OCI-LY7 (cell line): ENCODE results near the gene GPD2. TPM values are rescaled to one million over a fixed set of nuclear protein-coding genes. Genes with fewer than 3 reads are reported as not detected.

Experiments used
- BruUV-seq: library from RNA; stranded (reverse); fragments of 400-500 nt; replicated peaks from 2 replicates; lab custom pipeline; 2021; lab: Mats Ljungman, UMichigan
- CTCF ChIA-PET: fragments of 300-600 bp; sonication (Branson Sonifier 250); formaldehyde crosslinking; loops from one replicate; lab custom pipeline; 2022; ENCODE audit warnings: antibody characterized with exemption; ENCODE audit not compliant: unreplicated experiment; lab: Charles Lee
- POLR2A ChIA-PET: fragments of 300-600 bp; sonication (Branson Sonifier 250); formaldehyde crosslinking; loops from one replicate; lab custom pipeline; 2022; ENCODE audit warnings: antibody characterized with exemption; lab: Charles Lee
- DNase-seq: peaks from one replicate; pipeline ENCODE4 v3.0.0-alpha.2; 2015; ENCODE audit warnings: low spot score
- H2AFZ ChIP-seq: fragments of 200-600 bp; sonication (generic), shearing (Covaris generic); 2 replicates; pipeline ENCODE4 v1.6.1; 2014; ENCODE audit warnings: mild to moderate bottlenecking, antibody characterized with exemption, low read length, moderate library complexity
- H3K27ac ChIP-seq: fragments of 200-600 bp; sonication (generic); 2 replicates; pipeline ENCODE4 v1.5.1; 2014; ENCODE audit warnings: mixed run types, low read depth, mild to moderate bottlenecking, moderate library complexity, low read length, inconsistent platforms; ENCODE audit not compliant: poor library complexity, severe bottlenecking
- H3K36me3 ChIP-seq: fragments of 200-600 bp; sonication (generic); 2 replicates; pipeline ENCODE4 v1.6.1; 2014; ENCODE audit warnings: mild to moderate bottlenecking, antibody characterized with exemption, low read length, moderate library complexity, mixed read lengths; ENCODE audit not compliant: insufficient read depth
- H3K4me1 ChIP-seq: fragments of 200-600 bp; sonication (generic); 2 replicates; pipeline ENCODE4 v1.5.1; 2014; ENCODE audit warnings: mild to moderate bottlenecking, low read length; ENCODE audit not compliant: insufficient read depth, poor library complexity, severe bottlenecking
- H3K4me2 ChIP-seq: fragments of 200-600 bp; sonication (generic); 2 replicates; pipeline ENCODE4 v1.6.1; 2014; ENCODE audit warnings: mild to moderate bottlenecking, low read length
- H3K4me3 ChIP-seq: fragments of 200-600 bp; sonication (generic); 2 replicates; pipeline ENCODE4 v1.5.1; 2014; ENCODE audit warnings: mild to moderate bottlenecking, low read depth, low read length; ENCODE audit not compliant: poor library complexity, severe bottlenecking
- H3K79me2 ChIP-seq: fragments of 200-600 bp; sonication (generic); 2 replicates; pipeline ENCODE4 v1.6.1; 2016; ENCODE audit warnings: low read depth, mild to moderate bottlenecking, low read length, moderate library complexity, mixed read lengths; ENCODE audit not compliant: insufficient read depth
- H3K9me2 ChIP-seq: fragments of 200-600 bp; sonication (generic); 2 replicates; pipeline ENCODE4 v1.6.1; 2016; ENCODE audit warnings: mild to moderate bottlenecking, low read length, mixed read lengths; ENCODE audit not compliant: insufficient read depth
- H3K9me3 ChIP-seq: fragments of 200-600 bp; sonication (generic); 2 replicates; pipeline ENCODE4 v1.6.1; 2014; ENCODE audit warnings: mild to moderate bottlenecking, mixed run types, low read length, mixed read lengths
- H4K20me1 ChIP-seq: fragments of 200-600 bp; sonication (generic); 2 replicates; pipeline ENCODE4 v1.6.1; 2014; ENCODE audit warnings: mild to moderate bottlenecking, antibody characterized with exemption, low read length, moderate library complexity, mixed read lengths; ENCODE audit not compliant: insufficient read depth
- EZH2phosphoT487 ChIP-seq: fragments of 200-600 bp; sonication (generic); IDR thresholded peaks from 2 replicates; pipeline ENCODE4 v1.6.1; 2018; ENCODE audit warnings: low read depth, borderline replicate concordance, mild to moderate bottlenecking, mixed run types, antibody characterized with exemption, low read length, moderate library complexity, mixed read lengths
- intact Hi-C: fragments of 100-400 bp; cut with micrococcal nuclease; formaldehyde crosslinking; loops from one replicate; pipeline ENCODE4 v1.10.0; 2022; ENCODE audit not compliant: unreplicated experiment
- total RNA-seq, 2 experiments: library from RNA; depleted of rRNA in 1 of 2; stranded (reverse); fragments of >200 nt in 1 of 2; shearing (Covaris generic) in 1 of 2; gene quantifications; 2 replicates each; pipeline ENCODE4 v1.2.3, GENCODE V29; 2014 to 2022
- TF ChIP-seq, protein P1 (sequence below): fragments of 200-600 bp; sonication (generic); conservative IDR thresholded peaks from 2 replicates; pipeline ENCODE4 v1.5.1; 2014; ENCODE audit warnings: mild to moderate bottlenecking, antibody characterized with exemption, low read length, moderate library complexity, mixed read lengths

Gene GPD2
- total RNA-seq, 2 experiments from 2014 or later, result 6.6 to 20.2 TPM

DNA sequence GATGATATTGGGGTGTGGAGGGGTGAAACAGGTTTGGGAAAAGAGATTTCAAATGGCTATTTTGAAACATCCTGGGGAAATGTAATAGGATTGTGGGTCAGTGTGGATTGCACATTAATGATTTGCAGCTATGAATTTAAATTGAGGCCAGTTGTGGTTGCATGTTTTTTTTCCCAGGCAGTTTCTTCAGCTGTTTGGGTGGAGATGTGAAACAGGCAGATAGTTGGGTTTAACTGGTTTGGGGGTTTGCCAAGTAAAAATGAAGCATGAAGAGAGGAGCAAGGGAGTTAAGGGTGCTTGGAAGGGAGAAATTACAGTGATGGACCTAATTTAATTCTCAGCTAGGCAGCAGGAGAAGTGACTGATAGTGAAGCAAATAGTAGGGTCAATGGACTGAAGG is 16.8 kb downstream of the GPD2 start:
- ChIA-PET POLR2A (no interaction called here), CTCF (no interaction called here)
- H3K27ac ChIP-seq, result no peak overlapping the region
- no peak overlapping the region for H3K4me3 ChIP-seq
- H4K20me1 ChIP-seq, result no peaks in the 10 kb centered on the region
- no peak overlapping the region for H2AFZ ChIP-seq
- no TSS peak for BruUV-seq
- no peaks in the 10 kb centered on the region for H3K9me3 ChIP-seq
- no peaks in the 10 kb centered on the region for H3K36me3 ChIP-seq
- H3K4me2 ChIP-seq, result no peak overlapping the region
- intact Hi-C loops, result no loop called here
- peaks cover 4% of the 10 kb centered on the region for H3K4me1 ChIP-seq
- no peak for DNase-seq
- TF ChIP-seq, protein P1, sequence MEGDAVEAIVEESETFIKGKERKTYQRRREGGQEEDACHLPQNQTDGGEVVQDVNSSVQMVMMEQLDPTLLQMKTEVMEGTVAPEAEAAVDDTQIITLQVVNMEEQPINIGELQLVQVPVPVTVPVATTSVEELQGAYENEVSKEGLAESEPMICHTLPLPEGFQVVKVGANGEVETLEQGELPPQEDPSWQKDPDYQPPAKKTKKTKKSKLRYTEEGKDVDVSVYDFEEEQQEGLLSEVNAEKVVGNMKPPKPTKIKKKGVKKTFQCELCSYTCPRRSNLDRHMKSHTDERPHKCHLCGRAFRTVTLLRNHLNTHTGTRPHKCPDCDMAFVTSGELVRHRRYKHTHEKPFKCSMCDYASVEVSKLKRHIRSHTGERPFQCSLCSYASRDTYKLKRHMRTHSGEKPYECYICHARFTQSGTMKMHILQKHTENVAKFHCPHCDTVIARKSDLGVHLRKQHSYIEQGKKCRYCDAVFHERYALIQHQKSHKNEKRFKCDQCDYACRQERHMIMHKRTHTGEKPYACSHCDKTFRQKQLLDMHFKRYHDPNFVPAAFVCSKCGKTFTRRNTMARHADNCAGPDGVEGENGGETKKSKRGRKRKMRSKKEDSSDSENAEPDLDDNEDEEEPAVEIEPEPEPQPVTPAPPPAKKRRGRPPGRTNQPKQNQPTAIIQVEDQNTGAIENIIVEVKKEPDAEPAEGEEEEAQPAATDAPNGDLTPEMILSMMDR, result no peak
- no peak for TF ChIP-seq EZH2phosphoT487
- no peaks in the 10 kb centered on the region for H3K9me2 ChIP-seq
- no peaks in the 10 kb centered on the region for H3K79me2 ChIP-seq

DNA sequence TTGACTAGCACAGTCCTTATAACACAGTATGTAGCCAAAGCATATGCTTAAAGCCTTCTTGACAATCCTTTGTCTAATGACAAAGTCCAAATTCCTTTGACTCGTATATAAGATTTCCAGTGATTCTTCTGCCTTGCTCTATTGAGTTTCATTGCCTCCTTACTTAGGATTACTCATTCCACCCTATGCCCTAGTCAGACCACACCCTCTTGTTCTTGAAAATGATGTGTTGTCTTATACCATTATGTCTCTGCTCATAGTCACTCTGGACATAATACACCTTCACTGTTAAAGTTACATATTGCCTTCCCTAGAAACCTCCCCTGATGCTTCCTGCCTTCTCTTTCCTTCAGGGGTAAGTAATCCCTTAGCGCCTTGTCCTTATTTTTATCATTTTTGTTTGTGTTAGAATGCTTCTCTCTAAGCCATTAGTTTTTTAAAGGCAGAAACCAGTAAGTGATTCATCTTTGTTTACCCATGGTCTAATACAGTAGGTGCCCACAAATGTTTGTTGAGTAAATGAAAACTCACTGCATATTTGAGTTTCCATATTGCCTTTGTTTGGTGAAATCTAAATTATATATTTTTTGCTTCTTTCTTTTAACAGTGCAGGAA is 19.3 kb downstream of the GPD2 start:
- no peak for TF ChIP-seq EZH2phosphoT487
- TF ChIP-seq, protein P1, result no peak
- H4K20me1 ChIP-seq, result no peaks in the 10 kb centered on the region
- CTCF ChIA-PET, result no interaction called here
- POLR2A ChIA-PET, result no interaction called here
- peaks cover 4% of the 10 kb centered on the region for H3K4me1 ChIP-seq
- H3K4me2 ChIP-seq, result no peak overlapping the region
- H3K9me3 ChIP-seq, result no peaks in the 10 kb centered on the region
- intact Hi-C loops, result no loop called here
- H2AFZ ChIP-seq, result no peak overlapping the region
- no peaks in the 10 kb centered on the region for H3K9me2 ChIP-seq
- no peak overlapping the region for H3K4me3 ChIP-seq
- no peak overlapping the region for H3K27ac ChIP-seq
- no peaks in the 10 kb centered on the region for H3K36me3 ChIP-seq
- no peak for DNase-seq
- no peaks in the 10 kb centered on the region for H3K79me2 ChIP-seq
- BruUV-seq, result no TSS peak

DNA sequence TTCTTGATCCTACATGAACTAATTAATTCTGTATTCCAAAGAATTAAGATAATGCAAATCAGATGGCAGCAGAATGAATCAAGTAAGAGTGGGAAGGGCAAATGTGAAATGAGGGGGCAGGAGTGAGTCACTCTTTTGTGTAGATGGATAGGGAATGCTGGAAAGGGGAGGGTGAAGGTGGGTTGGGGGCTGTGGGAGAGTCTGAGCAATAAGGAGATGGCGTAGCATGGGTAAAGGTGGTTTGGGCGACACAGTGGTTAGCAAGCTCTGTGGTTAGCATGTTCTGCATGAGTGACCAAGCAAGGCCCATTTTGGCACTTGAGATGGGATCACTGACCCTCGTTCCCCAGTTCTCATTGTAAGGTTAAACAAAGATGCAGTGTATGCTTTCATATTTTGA is 20.4 kb downstream of the GPD2 start:
- intact Hi-C loops, result no loop called here
- no TSS peak for BruUV-seq
- no peak for DNase-seq
- Histone ChIP-seq H3K4me2 (no peak overlapping the region), H4K20me1 (no peaks in the 10 kb centered on the region), H3K36me3 (no peaks in the 10 kb centered on the region), H3K79me2 (no peaks in the 10 kb centered on the region), H3K9me3 (no peaks in the 10 kb centered on the region), H3K27ac (no peak overlapping the region), H3K9me2 (no peaks in the 10 kb centered on the region), H3K4me1 (peaks cover 4% of the 10 kb centered on the region), H2AFZ (no peak overlapping the region), H3K4me3 (no peak overlapping the region)
- TF ChIP-seq EZH2phosphoT487, result no peak
- TF ChIP-seq, protein P1, result no peak
- ChIA-PET POLR2A (interaction anchor here (1.0 kb wide), 1 partner anchor 14 kb away, joined by 3 read pairs; no protein-coding TSS in a partner anchor), CTCF (no interaction called here)
